Measurements from ENCODE around the gene TUBA8.

DNA sequence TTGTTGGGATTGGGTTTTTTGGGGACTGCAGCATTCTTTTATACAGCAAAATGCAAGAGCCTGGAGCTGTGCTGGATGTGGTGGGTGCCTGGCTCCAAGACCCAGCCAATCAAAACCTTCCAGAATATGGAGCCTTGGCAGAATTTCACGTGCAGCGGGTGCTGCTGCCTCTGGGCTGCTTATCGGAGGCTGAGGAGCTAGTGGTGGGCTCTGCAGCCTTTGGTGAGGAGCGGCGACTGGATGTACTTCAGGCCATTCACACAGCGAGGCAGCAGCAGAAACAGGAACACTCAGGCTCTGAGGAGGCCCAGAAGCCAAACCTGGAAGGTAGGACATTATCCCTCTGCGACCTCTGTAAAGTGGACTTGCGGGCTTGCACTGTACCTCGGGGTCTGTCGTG is 27.2 kb upstream of the TUBA8 start:
- TF ChIP-seq, protein P1, sequence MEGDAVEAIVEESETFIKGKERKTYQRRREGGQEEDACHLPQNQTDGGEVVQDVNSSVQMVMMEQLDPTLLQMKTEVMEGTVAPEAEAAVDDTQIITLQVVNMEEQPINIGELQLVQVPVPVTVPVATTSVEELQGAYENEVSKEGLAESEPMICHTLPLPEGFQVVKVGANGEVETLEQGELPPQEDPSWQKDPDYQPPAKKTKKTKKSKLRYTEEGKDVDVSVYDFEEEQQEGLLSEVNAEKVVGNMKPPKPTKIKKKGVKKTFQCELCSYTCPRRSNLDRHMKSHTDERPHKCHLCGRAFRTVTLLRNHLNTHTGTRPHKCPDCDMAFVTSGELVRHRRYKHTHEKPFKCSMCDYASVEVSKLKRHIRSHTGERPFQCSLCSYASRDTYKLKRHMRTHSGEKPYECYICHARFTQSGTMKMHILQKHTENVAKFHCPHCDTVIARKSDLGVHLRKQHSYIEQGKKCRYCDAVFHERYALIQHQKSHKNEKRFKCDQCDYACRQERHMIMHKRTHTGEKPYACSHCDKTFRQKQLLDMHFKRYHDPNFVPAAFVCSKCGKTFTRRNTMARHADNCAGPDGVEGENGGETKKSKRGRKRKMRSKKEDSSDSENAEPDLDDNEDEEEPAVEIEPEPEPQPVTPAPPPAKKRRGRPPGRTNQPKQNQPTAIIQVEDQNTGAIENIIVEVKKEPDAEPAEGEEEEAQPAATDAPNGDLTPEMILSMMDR (IDR thresholded peaks at IDR 0.05), result no peak
- no peak for TF ChIP-seq POLR2A (IDR thresholded peaks at IDR 0.05)
